RWPE1 (cell line): ENCODE measurements around the gene IGF2.

Experiments used
- CTCF ChIA-PET: fragments of 350-600 bp; sonication (Branson Sonifier 250); formaldehyde crosslinking; extraction: SDS; loops from one replicate; lab custom pipeline; 2021; lab: Yijun Ruan, JAX
- POLR2A ChIA-PET: fragments of 400-600 bp; formaldehyde crosslinking; extraction: SDS; loops from one replicate; lab custom pipeline; 2020; ENCODE audit warnings: antibody characterized with exemption; ENCODE audit not compliant: low non-redundant PET; lab: Yijun Ruan, JAX
- DNase-seq: peaks from one replicate; pipeline ENCODE4 v3.0.0; 2012; ENCODE audit warnings: low spot score
- H3K27ac ChIP-seq: fragments of 450-650 bp; 2 replicates; pipeline ENCODE4 v1.5.1; 2017
- CTCF ChIP-seq: fragments of 450-650 bp; conservative IDR thresholded peaks from 2 replicates; pipeline ENCODE4 v1.5.1; 2017; ENCODE audit warnings: low read depth, mild to moderate bottlenecking

Gene IGF2

DNA sequence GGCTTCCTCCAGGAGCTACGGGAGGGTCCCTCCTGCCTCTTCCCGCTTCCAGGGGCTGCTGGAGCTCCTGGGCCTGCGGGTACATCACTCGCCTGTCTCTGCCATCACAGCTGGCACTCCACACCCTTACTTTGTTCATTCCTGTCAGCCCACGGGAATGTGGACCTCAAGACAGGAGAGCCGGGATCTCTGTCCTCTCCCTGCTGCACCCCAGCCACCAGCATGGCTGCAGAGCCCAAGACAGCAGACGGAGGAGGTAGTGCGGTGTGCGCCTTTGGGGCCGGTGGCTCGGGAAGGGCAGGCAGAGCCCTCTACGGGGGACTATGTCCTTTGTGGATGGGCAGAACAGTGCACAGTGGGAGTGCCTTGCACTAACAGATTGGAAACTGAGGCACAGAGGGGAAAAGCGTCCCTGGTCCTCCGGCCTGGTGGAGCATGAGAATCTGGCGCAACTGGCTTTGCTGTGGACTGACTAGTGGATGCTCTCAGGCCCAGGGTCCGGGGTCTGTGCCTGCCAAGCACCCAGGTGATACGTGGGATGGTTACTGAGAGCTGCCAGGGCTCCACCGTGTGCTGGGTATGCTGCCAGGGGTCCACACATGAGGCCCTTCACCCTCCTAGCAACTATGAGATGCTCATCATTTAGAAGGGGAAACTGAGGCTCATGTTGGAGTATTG, 47.3 kb downstream of the IGF2 start:
- ChIA-PET CTCF (interaction anchor here (2.2 kb wide), 1 partner anchor 60 kb away, joined by 10 read pairs; no protein-coding TSS in a partner anchor), POLR2A (no interaction called here)
- DNase-seq, result no peak
- peak overlapping the region; percentile 80 for H3K27ac ChIP-seq
- TF ChIP-seq CTCF, result no peak

DNA sequence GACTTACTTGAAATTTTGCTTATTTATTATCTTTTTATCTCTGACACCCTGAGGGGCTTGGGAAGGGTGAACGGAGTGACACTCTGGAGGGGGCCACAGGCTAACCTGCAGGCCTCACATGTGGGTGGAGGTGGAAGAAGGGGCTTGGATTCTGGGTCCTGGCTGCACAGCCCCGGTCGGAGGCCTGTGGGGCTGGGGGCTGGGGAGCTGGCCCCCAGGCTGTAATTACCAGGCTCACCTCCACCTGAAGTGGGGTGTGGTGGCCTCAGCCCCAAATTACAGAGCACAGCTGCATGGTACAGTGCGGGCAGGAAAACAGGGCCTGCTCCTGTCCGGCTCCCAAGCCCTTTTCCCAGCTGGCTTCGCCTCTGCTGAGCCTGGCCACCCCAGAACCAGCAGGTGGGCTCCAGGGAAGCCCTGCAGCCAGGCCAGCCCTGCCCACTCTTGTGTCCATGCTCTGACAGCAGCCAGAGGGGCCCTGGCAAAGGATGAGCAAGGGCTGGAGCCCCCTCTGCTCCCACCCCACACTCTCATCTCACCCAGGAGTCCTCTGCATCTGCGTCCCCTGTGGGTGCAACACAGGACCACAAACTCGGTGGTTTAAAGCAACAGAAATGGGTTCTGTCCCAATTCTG, 48.0 kb downstream of the IGF2 start:
- TF ChIP-seq CTCF, result no peak
- H3K27ac ChIP-seq, result no peak overlapping the region
- ChIA-PET CTCF (no interaction called here), POLR2A (no interaction called here)
- DNase-seq, result no peak

GRCh38 chr11:2090172-2091111, 48.7 kb downstream of the IGF2 start:
- H3K27ac ChIP-seq, result no peak overlapping the region
- CTCF ChIA-PET, result interaction anchor here (1.3 kb wide), 1 partner anchor 61 kb away, joined by 5 read pairs; no protein-coding TSS in a partner anchor
- no peak for DNase-seq
- POLR2A ChIA-PET, result no interaction called here
- no peak for TF ChIP-seq CTCF

DNA sequence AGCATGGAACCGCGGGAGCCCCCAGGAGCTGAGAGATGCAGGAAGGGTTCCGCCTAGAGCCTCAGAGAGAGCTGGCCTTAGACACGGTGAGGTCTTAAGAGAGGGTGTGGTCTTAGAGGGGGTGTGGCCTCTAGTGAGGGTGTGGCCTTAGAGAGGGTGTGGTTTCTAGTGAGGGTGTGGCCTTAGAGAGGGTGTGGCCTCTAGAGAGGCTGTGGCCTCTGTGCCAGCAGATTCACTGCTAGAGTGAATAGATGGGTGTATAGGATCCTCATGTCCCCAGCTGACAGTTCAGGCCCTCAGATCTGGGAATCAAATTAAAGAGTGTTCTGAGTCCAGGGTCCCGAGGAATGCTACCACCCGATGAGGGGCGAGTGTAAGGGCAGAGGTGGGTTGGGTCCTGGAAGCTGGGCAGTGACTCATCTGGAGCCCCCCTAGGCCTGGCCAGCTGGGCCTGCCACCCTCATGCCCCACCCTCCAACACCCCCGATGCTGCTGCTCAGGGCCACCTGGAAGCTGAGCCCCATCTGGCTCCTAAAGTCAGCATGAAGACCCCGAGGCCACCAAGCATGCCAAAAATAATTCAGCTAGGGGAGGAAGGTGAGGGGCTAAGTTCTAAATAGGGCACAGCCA, 49.5 kb downstream of the IGF2 start:
- DNase-seq, result peak; percentile 67
- ChIA-PET CTCF (interaction anchor here (1.3 kb wide), 1 partner anchor 62 kb away, joined by 5 read pairs; no protein-coding TSS in a partner anchor), POLR2A (no interaction called here)
- TF ChIP-seq CTCF, result no peak
- H3K27ac ChIP-seq, result no peak overlapping the region

DNA sequence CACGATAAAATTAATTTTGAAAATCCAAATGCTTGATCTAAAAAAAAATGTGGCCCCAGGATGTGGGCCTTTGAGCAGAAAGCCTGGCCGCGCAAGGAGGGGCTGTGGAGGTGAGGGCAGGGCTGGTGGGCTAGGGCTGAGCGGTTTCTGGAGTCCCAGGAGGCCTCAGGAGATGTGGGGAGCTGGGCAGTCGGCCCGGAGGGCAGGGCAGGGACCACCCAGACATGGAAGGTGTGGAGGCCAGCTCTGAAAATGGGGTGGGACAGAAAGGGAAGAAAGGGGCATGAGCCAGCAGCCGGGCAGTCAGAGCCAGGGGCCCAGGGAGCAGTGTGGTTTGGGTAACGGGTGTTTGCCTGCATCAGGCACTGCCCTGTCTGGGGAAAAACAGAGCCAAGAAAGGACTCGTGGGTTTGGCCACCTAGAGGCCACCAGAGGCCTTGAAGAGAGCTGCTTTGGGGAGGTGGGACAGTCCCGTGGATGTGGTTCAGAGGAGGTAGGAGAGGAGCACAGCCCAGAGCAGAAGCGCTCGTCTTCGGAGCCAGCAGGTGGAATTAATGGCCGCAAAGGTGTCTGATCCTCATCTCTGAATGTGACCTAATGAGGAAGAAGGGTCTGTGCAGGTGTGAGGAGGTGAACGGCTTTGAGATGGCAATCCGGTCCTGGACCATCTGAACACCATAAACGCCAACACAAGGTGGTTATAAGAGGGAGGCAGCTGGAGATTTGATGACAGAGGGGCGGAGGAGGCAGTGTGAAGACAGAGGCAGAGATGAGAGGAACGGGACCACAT, 50.2 kb downstream of the IGF2 start:
- no peak for TF ChIP-seq CTCF
- H3K27ac ChIP-seq, result no peak overlapping the region
- no peak for DNase-seq
- POLR2A ChIA-PET, result no interaction called here
- CTCF ChIA-PET, result interaction anchor here (1.3 kb wide), 1 partner anchor 62 kb away, joined by 5 read pairs; no protein-coding TSS in a partner anchor
